Measurements from ENCODE around the gene ITSN1. TPM values are rescaled to one million over a fixed set of nuclear protein-coding genes. Genes with fewer than 3 reads are reported as not detected.

ITSN1 gene
- total RNA-seq, 1 experiment from 2014 or later = 88.5 TPM

- H3K36me3 Mint-ChIP-seq (ENCODE audit: insufficient read depth, unreplicated experiment) = peaks cover 9% of the 10 kb centered on the region
- BruUV-seq (replicated peaks) = no TSS peak
- Histone ChIP-seq H3K36me3 (ENCODE audit: control insufficient read depth, insufficient read depth, low read length) (no peaks in the 10 kb centered on the region), H3K27me3 (replicated peaks; ENCODE audit: control insufficient read depth, insufficient read depth, low read length) (no peaks in the 10 kb centered on the region), H3K9me3 (no peaks in the 10 kb centered on the region), H3K4me1 (peaks cover 18% of the 10 kb centered on the region), H3K4me3 (ENCODE audit: low read depth, low read length) (no peak overlapping the region)
- DNase-seq = no peak
- ChIA-PET CTCF (no interaction called here), POLR2A (no interaction called here)
- peak overlapping the region; percentile 45 for H3K27ac Mint-ChIP-seq (ENCODE audit: unreplicated experiment)
- peaks cover 7% of the 10 kb centered on the region for H3K4me1 Mint-ChIP-seq (ENCODE audit: low read depth, unreplicated experiment)
- intact Hi-C loops (cut with micrococcal nuclease; ENCODE audit: unreplicated experiment) = no loop called here
- no peaks in the 10 kb centered on the region for H3K9me3 Mint-ChIP-seq (ENCODE audit: unreplicated experiment)
- no peak overlapping the region for H3K4me3 Mint-ChIP-seq (ENCODE audit: unreplicated experiment)
- no peaks in the 10 kb centered on the region for H3K27me3 Mint-ChIP-seq (ENCODE audit: insufficient read depth, unreplicated experiment)
- TF ChIP-seq CTCF (IDR thresholded peaks at IDR 0.05; ENCODE audit: insufficient read depth in 1 of 2, low read depth in 1 of 2, low read length in 1 of 2, severe bottlenecking in 1 of 2, unreplicated experiment in 1 of 2) = no peak
These were observed 56.0 kb downstream of the ITSN1 start for GRCh38 chr21:33698087-33698860.

GRCh38 chr21:33699277-33699676 lies 57.0 kb downstream of the ITSN1 start:
- H3K9me3 Mint-ChIP-seq (ENCODE audit: unreplicated experiment) = no peaks in the 10 kb centered on the region
- H3K4me1 ChIP-seq = peaks cover 24% of the 10 kb centered on the region
- ChIA-PET CTCF (no interaction called here), POLR2A (no interaction called here)
- H3K36me3 ChIP-seq (ENCODE audit: control insufficient read depth, insufficient read depth, low read length) = no peaks in the 10 kb centered on the region
- H3K4me1 Mint-ChIP-seq (ENCODE audit: low read depth, unreplicated experiment) = peaks cover 16% of the 10 kb centered on the region
- no peaks in the 10 kb centered on the region for H3K27me3 Mint-ChIP-seq (ENCODE audit: insufficient read depth, unreplicated experiment)
- H3K36me3 Mint-ChIP-seq (ENCODE audit: insufficient read depth, unreplicated experiment) = peaks cover 9% of the 10 kb centered on the region
- TF ChIP-seq CTCF (IDR thresholded peaks at IDR 0.05; ENCODE audit: insufficient read depth in 1 of 2, low read depth in 1 of 2, low read length in 1 of 2, severe bottlenecking in 1 of 2, unreplicated experiment in 1 of 2) = no peak
- intact Hi-C loops (cut with micrococcal nuclease; ENCODE audit: unreplicated experiment) = no loop called here
- no peak overlapping the region for H3K4me3 Mint-ChIP-seq (ENCODE audit: unreplicated experiment)
- no peak overlapping the region for H3K4me3 ChIP-seq (ENCODE audit: low read depth, low read length)
- H3K27me3 ChIP-seq (replicated peaks; ENCODE audit: control insufficient read depth, insufficient read depth, low read length) = no peaks in the 10 kb centered on the region
- DNase-seq = no peak
- H3K9me3 ChIP-seq = no peaks in the 10 kb centered on the region
- H3K27ac Mint-ChIP-seq (ENCODE audit: unreplicated experiment) = no peak overlapping the region
- BruUV-seq (replicated peaks) = no TSS peak

GRCh38 chr21:33700491-33700890 lies 58.2 kb downstream of the ITSN1 start:
- ChIA-PET POLR2A (no interaction called here), CTCF (no interaction called here)
- H3K27me3 ChIP-seq (replicated peaks; ENCODE audit: control insufficient read depth, insufficient read depth, low read length) = no peaks in the 10 kb centered on the region
- Mint-ChIP-seq H3K27me3 (ENCODE audit: insufficient read depth, unreplicated experiment) (no peaks in the 10 kb centered on the region), H3K9me3 (ENCODE audit: unreplicated experiment) (no peaks in the 10 kb centered on the region), H3K4me3 (ENCODE audit: unreplicated experiment) (no peak overlapping the region), H3K27ac (ENCODE audit: unreplicated experiment) (no peak overlapping the region), H3K4me1 (ENCODE audit: low read depth, unreplicated experiment) (peaks cover 19% of the 10 kb centered on the region), H3K36me3 (ENCODE audit: insufficient read depth, unreplicated experiment) (peaks cover 9% of the 10 kb centered on the region)
- no peak overlapping the region for H3K4me3 ChIP-seq (ENCODE audit: low read depth, low read length)
- DNase-seq = no peak
- H3K4me1 ChIP-seq = peaks cover 22% of the 10 kb centered on the region
- TF ChIP-seq CTCF (IDR thresholded peaks at IDR 0.05; ENCODE audit: insufficient read depth in 1 of 2, low read depth in 1 of 2, low read length in 1 of 2, severe bottlenecking in 1 of 2, unreplicated experiment in 1 of 2) = no peak
- intact Hi-C loops (cut with micrococcal nuclease; ENCODE audit: unreplicated experiment) = no loop called here
- BruUV-seq (replicated peaks) = no TSS peak
- H3K36me3 ChIP-seq (ENCODE audit: control insufficient read depth, insufficient read depth, low read length) = no peaks in the 10 kb centered on the region
- H3K9me3 ChIP-seq = no peaks in the 10 kb centered on the region

Measured in Caco-2 (cell line).